GM19438 (cell line): ENCODE measurements around the gene GRIK3.

Source experiments
- ATAC-seq: cut with Tn5 transposase; IDR thresholded peaks from one replicate; pipeline ENCODE4 v1.9.1; 2021; ENCODE audit warnings: low read depth; ENCODE audit not compliant: unreplicated experiment

The GRIK3 gene

GRCh38 chr1:36836916-36837315 lies 197.4 kb downstream of the GRIK3 start:
- ATAC-seq, result no peak

DNA sequence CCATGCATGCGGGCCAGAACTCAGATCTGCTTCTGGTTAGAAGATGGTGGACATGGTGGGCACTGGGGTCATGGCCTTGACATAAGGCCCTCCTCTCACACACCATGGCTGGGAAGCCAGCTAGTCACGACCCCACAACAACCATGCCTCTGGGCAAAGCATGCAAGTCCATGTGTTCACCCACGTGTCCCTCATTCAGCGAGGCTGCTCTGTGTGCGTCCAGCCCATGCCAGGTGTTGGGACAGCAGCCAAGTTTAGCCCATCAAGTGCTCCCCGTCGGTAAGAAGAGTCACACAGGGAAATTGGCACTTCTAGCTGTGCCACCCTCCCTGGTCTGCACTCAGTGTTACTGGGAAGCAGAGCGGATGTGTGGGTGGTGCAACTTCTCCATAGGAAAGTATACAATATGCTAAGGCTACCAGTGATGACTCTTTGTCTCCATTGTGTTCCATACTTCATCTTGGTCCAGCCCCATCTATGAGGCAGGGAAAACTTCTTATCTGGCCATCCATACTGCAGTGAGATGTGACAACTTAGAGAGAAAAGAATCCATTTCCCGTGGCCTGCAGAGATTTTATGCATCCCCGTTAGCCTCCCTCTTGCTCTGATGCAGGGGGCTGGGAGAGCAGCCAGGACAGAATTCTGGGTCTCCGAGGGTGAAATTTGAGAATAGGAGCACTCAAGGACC lies 198.0 kb downstream of the GRIK3 start:
- ATAC-seq, result no peak

DNA sequence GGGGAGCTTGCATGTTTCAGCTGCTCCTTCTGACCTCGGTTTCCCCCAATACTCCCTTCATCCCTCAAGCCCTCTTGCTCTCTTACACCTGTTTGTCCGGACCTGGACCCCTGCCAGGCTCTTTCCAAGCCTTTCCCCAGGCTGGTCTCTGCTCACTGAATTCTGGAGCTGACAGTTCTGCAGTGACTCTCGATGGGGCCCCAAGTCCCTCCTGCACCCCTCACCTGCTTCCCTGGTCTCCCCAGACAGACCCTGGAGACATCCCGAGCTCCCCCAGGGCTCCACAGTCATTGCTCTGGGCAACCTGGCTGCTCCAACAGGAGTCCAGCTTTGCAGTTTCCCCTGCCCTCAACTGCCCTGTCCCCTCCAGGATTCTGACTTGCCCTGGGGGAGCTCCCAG lies 198.6 kb downstream of the GRIK3 start:
- no peak for ATAC-seq

DNA sequence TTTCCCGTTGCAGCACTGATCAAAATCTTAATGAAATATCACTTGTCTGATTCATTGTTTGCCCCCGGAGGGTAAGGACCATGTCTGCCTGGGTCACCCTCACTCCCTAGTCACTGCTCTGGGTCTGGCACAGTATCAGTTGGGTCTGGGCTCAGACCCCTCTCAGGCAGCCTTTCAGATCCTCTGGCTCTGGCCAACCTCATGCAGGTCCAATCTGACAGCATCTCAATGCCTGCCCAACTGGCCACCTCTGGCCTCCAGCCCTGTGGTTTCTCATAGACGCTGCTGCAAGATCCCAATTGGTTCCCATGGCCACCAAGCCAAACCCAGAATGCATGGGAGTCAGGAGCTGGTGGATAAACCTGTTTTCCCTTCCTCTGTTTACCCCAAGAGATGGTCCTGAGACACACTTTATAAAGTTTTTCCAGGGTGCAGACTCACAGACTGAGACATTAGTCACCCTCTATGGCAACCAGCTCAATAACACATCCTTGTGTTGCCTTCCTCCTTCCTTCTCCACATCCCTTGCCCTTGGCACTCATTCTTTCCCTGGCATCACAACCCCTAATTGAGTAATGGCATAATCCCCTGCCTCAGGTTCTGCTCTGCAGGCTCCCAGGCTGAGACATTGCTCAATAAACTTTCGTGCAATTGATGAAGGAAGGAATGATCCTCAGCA lies 199.2 kb downstream of the GRIK3 start:
- ATAC-seq, result no peak

GRCh38 chr1:36834586-36834985 lies 199.7 kb downstream of the GRIK3 start:
- no peak for ATAC-seq

DNA sequence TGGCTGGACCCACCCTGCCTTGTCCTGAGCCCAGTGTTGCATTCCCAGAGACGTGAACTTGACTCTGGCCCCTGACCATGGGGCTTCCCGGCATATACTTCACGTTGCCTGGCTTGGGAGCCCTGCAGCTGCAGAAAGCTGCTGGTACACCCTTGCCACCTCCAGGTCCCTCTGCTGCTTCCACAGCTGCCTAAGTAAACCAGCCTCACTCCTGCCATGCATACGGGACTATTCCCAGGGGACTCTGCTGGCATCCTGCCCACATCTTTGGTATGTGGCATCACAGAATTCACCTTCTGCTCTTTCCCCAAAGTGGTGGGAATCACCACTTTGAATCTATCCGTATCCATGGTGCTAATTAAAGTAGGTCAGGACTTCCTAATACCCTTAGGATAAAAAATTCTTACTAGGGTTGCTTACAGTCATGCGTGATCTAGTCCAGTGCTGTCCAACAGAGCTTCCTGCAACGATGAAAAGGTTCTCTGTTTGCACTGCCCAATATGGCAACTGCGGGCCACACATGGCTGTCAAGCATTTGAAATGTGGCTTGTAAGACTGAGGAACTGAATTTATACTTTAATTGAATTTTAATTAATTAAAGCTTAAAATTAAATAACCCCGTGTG lies 203.0 kb downstream of the GRIK3 start:
- ATAC-seq, result no peak

DNA sequence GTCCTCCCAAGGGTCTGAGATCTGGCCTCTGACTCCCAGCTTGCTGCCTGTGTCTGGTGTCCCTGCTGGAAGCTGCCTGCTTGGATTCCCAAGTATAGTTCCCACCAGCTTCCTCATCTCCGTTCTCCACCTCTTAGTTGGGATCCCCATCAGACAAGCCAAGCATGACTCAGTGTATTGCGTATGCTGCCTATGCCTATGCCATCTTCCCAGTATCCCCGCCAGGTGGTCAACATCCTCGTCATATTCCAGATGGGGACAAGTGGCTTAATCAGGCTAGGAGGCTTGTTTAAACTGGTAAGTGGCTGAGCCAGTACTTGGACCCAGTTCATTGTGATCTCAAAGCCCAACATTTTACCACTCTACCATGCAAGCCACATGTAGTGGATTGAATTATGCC lies 204.4 kb downstream of the GRIK3 start:
- ATAC-seq, result no peak

DNA sequence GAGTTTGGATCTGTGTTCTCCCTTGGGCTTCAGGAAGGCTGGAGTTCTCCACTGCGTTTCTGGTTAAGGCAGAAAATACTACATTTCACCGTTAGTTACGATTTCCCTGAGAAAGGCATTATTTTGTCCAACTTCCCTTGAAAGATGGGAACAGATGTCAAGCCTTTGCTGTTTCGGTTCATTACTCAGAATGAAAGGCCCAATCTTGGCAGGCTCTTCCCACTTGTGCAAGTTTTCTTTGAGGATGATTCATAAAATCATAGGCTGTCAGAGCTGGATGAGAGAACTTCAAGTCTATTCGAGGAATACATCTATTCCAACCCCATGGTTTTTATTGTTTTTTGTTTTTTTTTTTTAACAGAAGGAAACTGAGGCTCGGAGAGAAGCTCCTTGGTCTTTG lies 205.2 kb downstream of the GRIK3 start:
- ATAC-seq, result no peak

GRCh38 chr1:36825226-36825625 lies 209.1 kb downstream of the GRIK3 start:
- ATAC-seq, result no peak

GRCh38 chr1:36824390-36824861 lies 209.9 kb downstream of the GRIK3 start:
- no peak for ATAC-seq

DNA sequence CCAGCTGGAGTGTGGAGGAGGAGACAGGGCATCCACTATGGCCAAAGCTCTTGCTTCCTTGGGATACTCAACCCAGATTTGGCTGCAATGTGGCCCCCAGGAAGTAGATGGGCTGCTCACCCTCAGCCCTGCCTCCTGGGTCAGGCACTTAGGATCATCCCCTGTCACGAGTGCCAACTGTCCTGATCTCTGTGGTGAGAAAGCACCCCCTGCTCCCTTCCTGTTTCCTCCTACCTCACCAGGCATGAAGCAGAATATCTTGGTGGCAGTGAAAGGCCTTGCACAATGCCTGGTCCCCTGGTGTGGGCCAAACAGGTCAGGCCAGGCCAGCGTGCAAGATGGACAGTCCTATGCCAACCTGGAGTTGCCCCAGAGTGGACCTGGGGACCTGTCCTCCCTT lies 211.7 kb downstream of the GRIK3 start:
- ATAC-seq, result no peak

- ATAC-seq, result no peak
These were observed 212.9 kb downstream of the GRIK3 start for GRCh38 chr1:36821386-36821785.

DNA sequence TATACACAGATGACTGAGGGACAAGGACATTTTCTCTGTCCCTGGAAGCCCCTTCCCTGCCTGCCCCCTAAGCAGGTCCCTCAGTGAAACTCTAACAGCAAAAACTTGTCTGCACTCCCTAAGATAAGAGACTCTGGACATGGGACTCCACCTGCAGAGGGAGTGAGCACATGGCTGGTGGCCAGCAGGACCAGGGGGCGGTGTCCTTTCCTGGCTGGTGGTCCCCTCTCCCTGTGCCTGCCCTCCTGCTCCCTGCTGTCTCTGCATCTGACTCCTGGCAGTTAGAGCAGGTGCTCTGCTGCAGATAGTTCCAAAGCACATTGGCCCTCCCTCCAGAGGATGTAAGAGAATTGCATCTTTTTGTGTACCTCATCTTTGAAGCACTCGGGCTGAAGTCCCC lies 215.5 kb downstream of the GRIK3 start:
- no peak for ATAC-seq

GRCh38 chr1:36816348-36816747 lies 218.0 kb downstream of the GRIK3 start:
- ATAC-seq, result no peak

GRCh38 chr1:36814774-36815173 lies 219.5 kb downstream of the GRIK3 start:
- ATAC-seq, result no peak

- ATAC-seq, result no peak
These were observed 220.2 kb downstream of the GRIK3 start for GRCh38 chr1:36814083-36814482.

DNA sequence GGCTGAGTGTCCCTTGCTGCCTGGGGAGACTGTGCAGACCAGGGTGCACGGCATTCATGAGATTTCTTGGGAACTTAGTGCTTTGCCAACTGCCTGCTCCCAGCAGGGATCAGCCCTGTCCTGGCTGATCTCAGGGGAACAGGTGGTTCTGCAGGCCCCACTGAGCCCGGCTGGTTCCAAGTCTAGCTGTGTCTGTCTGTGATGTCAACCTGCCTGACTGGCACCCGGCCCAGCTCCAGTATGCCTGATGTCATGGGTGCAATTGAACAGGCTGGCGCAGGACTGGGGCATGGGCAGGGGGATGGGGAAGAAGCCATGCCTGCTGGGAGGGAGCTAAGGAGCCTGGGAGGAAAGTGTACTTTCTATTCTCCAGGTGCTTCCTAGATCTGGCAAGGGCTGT lies 227.1 kb downstream of the GRIK3 start:
- ATAC-seq, result no peak

DNA sequence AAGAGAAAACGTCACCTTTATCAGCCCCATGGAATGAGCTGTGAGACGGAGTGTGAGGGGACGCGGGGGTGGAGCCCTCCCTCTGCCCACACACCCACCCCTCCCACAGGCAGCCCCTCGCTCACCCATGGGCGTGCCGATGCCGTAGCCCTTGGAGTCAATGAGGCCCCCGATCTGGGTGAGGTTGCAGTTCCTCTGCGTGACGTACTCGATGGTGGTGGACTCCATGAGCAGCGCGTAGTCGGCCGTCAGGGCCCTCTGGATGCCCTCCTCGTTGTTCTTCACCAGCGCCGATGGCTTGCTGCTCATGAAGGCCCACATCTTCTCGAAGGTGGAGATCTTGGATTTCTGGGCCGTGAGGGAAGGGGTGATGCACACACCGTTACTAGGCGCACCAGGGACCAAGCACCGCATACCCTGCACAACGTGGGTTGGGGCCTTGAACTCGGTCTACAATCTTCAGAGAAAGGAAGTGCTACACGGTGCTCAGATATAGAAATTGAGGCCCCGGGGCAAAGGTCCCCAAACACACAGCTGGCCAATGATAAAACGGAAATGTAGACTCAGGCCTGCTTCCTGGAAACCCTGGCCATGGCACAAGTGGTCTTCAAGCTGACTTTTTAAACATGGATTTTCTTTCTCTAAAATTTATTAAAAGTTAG lies 228.2 kb downstream of the GRIK3 start:
- no peak for ATAC-seq

DNA sequence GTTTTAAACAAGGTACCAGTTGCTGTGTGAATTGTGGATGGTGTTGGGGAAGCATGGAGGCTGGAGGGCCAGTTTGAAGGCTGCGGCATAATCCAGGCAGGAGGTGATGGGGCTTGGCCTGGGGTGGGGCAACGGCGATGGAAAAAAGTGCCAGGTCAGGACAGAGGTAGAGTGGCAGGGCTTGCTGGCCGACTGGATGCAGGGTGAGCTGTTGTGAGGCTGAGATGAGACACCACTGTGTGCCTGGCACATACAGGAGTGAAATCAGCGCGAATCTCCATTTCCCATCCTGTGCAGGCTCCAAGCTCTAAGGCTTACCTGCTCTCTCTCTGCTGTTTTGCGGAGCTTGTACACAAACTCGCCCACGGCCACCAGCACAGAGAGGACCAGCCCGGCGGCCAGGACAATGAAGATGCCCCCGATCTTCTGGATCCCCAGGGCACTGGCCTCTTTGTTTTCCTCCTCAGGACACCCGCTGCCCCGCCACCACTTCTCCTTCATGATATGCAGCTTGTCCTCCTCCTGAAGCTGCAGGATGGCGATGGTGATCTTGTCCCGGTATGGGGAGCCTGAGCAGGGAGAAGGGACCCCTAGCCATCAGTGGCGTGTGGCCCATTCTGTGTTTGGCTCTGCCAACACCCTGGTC lies 229.5 kb downstream of the GRIK3 start:
- ATAC-seq, result no peak

GRCh38 chr1:36803868-36804570 lies 230.3 kb downstream of the GRIK3 start:
- no peak for ATAC-seq
